HepG2 (cell line): Measurements from ENCODE around the gene FNDC10. TPM values are rescaled to one million over a fixed set of nuclear protein-coding genes. Genes with fewer than 3 reads are reported as not detected.
"Not testable (repeated sequence)": the region's sequence is repeated elsewhere in the genome, so short reads cannot be mapped to it uniquely, and the experiment has no call there.

ENCODE experiments used
- ATAC-seq: fragments of 200-7000 bp; cut with Tn5 transposase; 3 replicates; pipeline ENCODE4 v1.9.1; 2020; ENCODE audit warnings: mild to moderate bottlenecking, moderate library complexity
- BruUV-seq: library from RNA; stranded (reverse); fragments of 400-500 nt; replicated peaks from 2 replicates; lab custom pipeline; 2021; lab: Mats Ljungman, UMichigan
- CTCF ChIA-PET: fragments of 300-600 bp; formaldehyde crosslinking; extraction: SDS; loops from one replicate; lab custom pipeline; 2021; ENCODE audit warnings: low total read pairs, inconsistent platforms, low intra/inter-chr PET ratio; lab: Yijun Ruan, JAX
- POLR2A ChIA-PET: fragments of 350-600 bp; sonication (Branson Sonifier 250); formaldehyde crosslinking; loops from one replicate; lab custom pipeline; 2020; ENCODE audit warnings: antibody characterized with exemption, inconsistent platforms; lab: Yijun Ruan, JAX
- DNase-seq: peaks from one replicate; pipeline ENCODE4 v3.0.0-alpha.2; 2015; ENCODE audit warnings: low spot score
- FAIRE-seq: peaks from 3 replicates; lab custom pipeline; 2011; peaks lifted over from hg19 to GRCh38; lab: Jason Lieb, UNC
- H2AFZ ChIP-seq: one replicate; pipeline ENCODE4 v1.6.1; 2011; ENCODE audit warnings: low read length, inconsistent platforms
- H3K27ac ChIP-seq: fragments of 300-600 bp; 3 replicates; pipeline ENCODE4 v1.8.0; 2011; ENCODE audit warnings: mixed run types, mild to moderate bottlenecking, mixed read lengths, low read length, inconsistent platforms; ENCODE audit not compliant: insufficient read depth; ENCODE audit errors: extremely low read length
- H3K27me3 ChIP-seq, 2 experiments: fragments of 200-600 bp in 1 of 2; 2 replicates in 1 of 2; 3 replicates in 1 of 2; pipeline versions ENCODE4 v1.6.0 to v1.8.0; 2011; ENCODE audit warnings: low read length in 2 of 2, mild to moderate bottlenecking in 2 of 2, moderate library complexity in 2 of 2, inconsistent platforms in 1 of 2; ENCODE audit not compliant: insufficient read depth in 2 of 2, control insufficient read depth in 1 of 2
- H3K36me3 ChIP-seq, 2 experiments: fragments of 200-600 bp in 1 of 2; replicated peaks in 1 of 2; 2 replicates in 1 of 2; 3 replicates in 1 of 2; pipeline versions ENCODE4 v1.5.1 to v1.8.0; 2011; ENCODE audit warnings: low read length in 2 of 2, inconsistent platforms in 1 of 2; ENCODE audit not compliant: insufficient read depth in 2 of 2, control insufficient read depth in 1 of 2
- H3K4me1 ChIP-seq: 2 replicates; pipeline ENCODE4 v1.5.1; 2012; ENCODE audit warnings: low read length, inconsistent platforms; ENCODE audit not compliant: insufficient read depth
- H3K4me2 ChIP-seq: 2 replicates; pipeline ENCODE4 v1.6.0; 2011; ENCODE audit warnings: low read depth, low read length, inconsistent platforms
- H3K4me3 ChIP-seq, 3 experiments: fragments of 200-600 bp in 1 of 3; sonication (generic), shearing (Covaris generic) in 1 of 3; replicated peaks in 1 of 3; 2 replicates each; pipeline ENCODE4 v1.5.1; 2011 to 2016; ENCODE audit warnings: low read length in 3 of 3, inconsistent platforms in 2 of 3, low read depth in 2 of 3, mild to moderate bottlenecking in 2 of 3, control low read depth in 1 of 3, mixed read lengths in 1 of 3; ENCODE audit not compliant: insufficient read depth in 1 of 3
- H3K79me2 ChIP-seq: one replicate; pipeline ENCODE4 v1.6.1; 2011; ENCODE audit warnings: low read length, inconsistent platforms; ENCODE audit not compliant: insufficient read depth
- H3K9ac ChIP-seq: 2 replicates; pipeline ENCODE4 v1.6.0; 2011; ENCODE audit warnings: mild to moderate bottlenecking, low read depth, low read length, inconsistent platforms; ENCODE audit not compliant: insufficient read depth
- H3K9me3 ChIP-seq: 2 replicates; pipeline ENCODE4 v1.5.1; 2012; ENCODE audit warnings: mild to moderate bottlenecking, low read length
- H4K20me1 ChIP-seq: 2 replicates; pipeline ENCODE4 v1.6.0; 2011; ENCODE audit warnings: inconsistent platforms, mild to moderate bottlenecking, low read length, moderate library complexity; ENCODE audit not compliant: insufficient read depth
- WGBS: methylation state at CpG from one replicate; pipeline ENCODE4 v1.1.6; 2017; ENCODE audit warnings: low lambda C conversion rate; 5-methylcytosine and 5-hydroxymethylcytosine counted together
- in situ Hi-C: cut with HindIII; loops from 2 replicates; pipeline ENCODE4 v1.10.0; 2017; ENCODE audit warnings: low pct_unique_long_range_greater_than_20kb; ENCODE audit not compliant: extremely low pct_ligation_motif_present
- intact Hi-C: fragments of 100-400 bp; cut with micrococcal nuclease; formaldehyde crosslinking; loops from one replicate; pipeline ENCODE4 v1.10.0; 2022; ENCODE audit not compliant: unreplicated experiment
- polyA plus RNA-seq, 8 experiments: library from polyadenylated mRNA; depleted of rRNA in 3 of 8; stranded (reverse) in 7 of 8; unstranded in 1 of 8; fragments of >200 nt; fragmentation: Illumina TruSeq in 4 of 8; extraction: Trizol in 4 of 8; gene quantifications; 2 replicates each; pipeline versions ENCODE4 v1.2.1 to v1.2.3, GENCODE V29; 2011 to 2016; ENCODE audit warnings: low read depth in 4 of 8, missing spikeins in 1 of 8, mixed read lengths in 1 of 8; ENCODE audit not compliant: insufficient read depth in 1 of 8
- total RNA-seq, 5 experiments: library from RNA; depleted of rRNA; stranded (reverse); fragments of >200 nt; fragmentation: Illumina TruSeq; extraction: Trizol; gene quantifications; 2 replicates each; pipeline ENCODE4 v1.2.3, GENCODE V29; 2016; ENCODE audit warnings: low read depth in 1 of 5

FNDC10 gene
- total and polyA plus RNA-seq, 2 of the 13 experiments (the other 11 are each of a cell fraction or from before 2014, with no cell fraction given), result 2.2 to 2.5 TPM

GRCh38 chr1:1640711-1641461 lies 41.0 kb upstream of the FNDC10 start:
- in situ Hi-C loops, CTCF ChIA-PET, POLR2A ChIA-PET, H4K20me1 ChIP-seq, BruUV-seq, H3K79me2 ChIP-seq, H3K9ac ChIP-seq, DNase-seq, intact Hi-C loops, H3K4me2 ChIP-seq, H3K27me3 ChIP-seq, H3K9me3 ChIP-seq, ATAC-seq, H2AFZ ChIP-seq, FAIRE-seq, H3K4me1 ChIP-seq, H3K4me3 ChIP-seq, H3K27ac ChIP-seq, H3K36me3 ChIP-seq: not testable (repeated sequence)
- 96% methylated on average over 21 of the region's 38 CpGs for WGBS

DNA sequence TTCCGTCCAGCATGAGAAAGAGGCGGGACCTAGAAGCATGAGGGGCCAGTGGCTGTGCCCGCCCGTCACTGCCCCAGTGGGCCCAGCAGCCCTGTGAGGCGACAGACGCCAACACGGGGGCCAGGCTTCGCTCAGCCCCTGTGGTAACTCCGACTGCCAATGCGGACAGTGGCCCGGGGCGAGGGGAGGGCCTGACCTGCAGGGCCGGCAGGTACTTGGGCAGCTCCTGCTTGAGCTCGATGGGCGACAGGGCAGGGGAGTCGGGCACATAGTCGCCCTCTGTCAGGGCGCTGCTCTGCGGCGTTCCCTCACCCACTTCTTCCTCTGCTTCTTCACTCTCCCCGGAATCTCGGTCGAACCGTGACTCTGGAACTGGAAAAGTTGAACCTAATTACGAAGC lies 40.1 kb upstream of the FNDC10 start:
- FAIRE-seq, POLR2A ChIA-PET, in situ Hi-C loops, H3K4me2 ChIP-seq, H3K27me3 ChIP-seq, H3K9me3 ChIP-seq, intact Hi-C loops, H4K20me1 ChIP-seq, H3K4me1 ChIP-seq, H3K9ac ChIP-seq, DNase-seq, BruUV-seq, H3K79me2 ChIP-seq, H3K27ac ChIP-seq, H3K36me3 ChIP-seq, CTCF ChIA-PET, H2AFZ ChIP-seq, H3K4me3 ChIP-seq, ATAC-seq: not testable (repeated sequence)
- 100% methylated on average over 5 of the region's 25 CpGs for WGBS

DNA sequence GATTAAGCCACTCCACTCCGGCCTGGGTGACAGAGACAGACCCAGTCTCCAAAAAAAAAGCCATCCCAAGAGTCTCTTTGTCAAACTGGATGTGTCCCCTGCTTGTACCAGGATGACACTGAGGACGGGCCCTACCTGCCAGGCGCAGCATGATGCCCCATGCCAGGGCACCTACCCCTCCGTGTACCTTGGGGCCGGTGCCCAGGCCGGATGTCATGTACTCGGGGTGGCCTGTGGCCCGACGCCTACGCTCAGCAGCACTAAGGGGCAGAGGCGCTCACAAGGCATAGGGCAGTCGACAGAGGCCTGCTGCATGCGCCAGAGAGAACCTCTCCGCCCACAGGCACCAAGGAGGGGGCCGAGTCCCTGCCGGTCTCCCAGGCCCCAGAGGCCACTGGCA lies 39.4 kb upstream of the FNDC10 start:
- in situ Hi-C loops, ATAC-seq, DNase-seq, H3K27me3 ChIP-seq, H3K4me1 ChIP-seq, FAIRE-seq, H3K4me3 ChIP-seq, CTCF ChIA-PET, H2AFZ ChIP-seq, H4K20me1 ChIP-seq, H3K9me3 ChIP-seq, H3K79me2 ChIP-seq, H3K27ac ChIP-seq, POLR2A ChIA-PET, H3K9ac ChIP-seq, intact Hi-C loops, BruUV-seq, H3K4me2 ChIP-seq, H3K36me3 ChIP-seq: not testable (repeated sequence)
- no CpG with 5 or more reads among the region's 16 CpGs for WGBS

GRCh38 chr1:1638528-1638927 lies 38.6 kb upstream of the FNDC10 start:
- H3K4me2 ChIP-seq, FAIRE-seq, H4K20me1 ChIP-seq, intact Hi-C loops, H3K79me2 ChIP-seq, ATAC-seq, CTCF ChIA-PET, BruUV-seq, POLR2A ChIA-PET, H3K36me3 ChIP-seq, in situ Hi-C loops, H3K4me3 ChIP-seq, DNase-seq, H3K9ac ChIP-seq, H2AFZ ChIP-seq, H3K27ac ChIP-seq, H3K27me3 ChIP-seq, H3K9me3 ChIP-seq, H3K4me1 ChIP-seq: not testable (repeated sequence)
- WGBS, result over 99% methylated on average over 8 of the region's 13 CpGs
